GM21390 (cell line): ENCODE results near the gene NRG2.

Source experiments
- ATAC-seq: cut with Tn5 transposase; IDR thresholded peaks from one replicate; pipeline ENCODE4 v1.9.1; 2021; ENCODE audit not compliant: unreplicated experiment

NRG2 gene

GRCh38 chr5:139910901-139911300, 132.2 kb downstream of the NRG2 start:
- ATAC-seq: no peak

- ATAC-seq: no peak
These were observed 133.1 kb downstream of the NRG2 start for GRCh38 chr5:139910036-139910435.

- ATAC-seq: no peak
These were observed 134.3 kb downstream of the NRG2 start for GRCh38 chr5:139908749-139909148.

- ATAC-seq: no peak
These were observed 136.4 kb downstream of the NRG2 start for GRCh38 chr5:139906661-139907060.

- ATAC-seq: no peak
These were observed 138.1 kb downstream of the NRG2 start for GRCh38 chr5:139904816-139905661.

GRCh38 chr5:139904566-139904815, 138.6 kb downstream of the NRG2 start:
- no peak for ATAC-seq

GRCh38 chr5:139903795-139904565, 139.1 kb downstream of the NRG2 start:
- ATAC-seq: peak; percentile 57

GRCh38 chr5:139903450-139903794, 139.7 kb downstream of the NRG2 start:
- ATAC-seq: no peak

- ATAC-seq: no peak
These were observed 141.1 kb downstream of the NRG2 start for GRCh38 chr5:139901986-139902385.

- ATAC-seq: no peak
These were observed 141.9 kb downstream of the NRG2 start for GRCh38 chr5:139901251-139901575.

- ATAC-seq: no peak
These were observed 142.4 kb downstream of the NRG2 start for GRCh38 chr5:139900546-139901250.

- ATAC-seq: no peak
These were observed 144.1 kb downstream of the NRG2 start for GRCh38 chr5:139898981-139899380.

- no peak for ATAC-seq
These were observed 145.1 kb downstream of the NRG2 start for GRCh38 chr5:139897982-139898381.

GRCh38 chr5:139897342-139897741, 145.8 kb downstream of the NRG2 start:
- no peak for ATAC-seq

GRCh38 chr5:139896718-139897117, 146.4 kb downstream of the NRG2 start:
- no peak for ATAC-seq

- ATAC-seq: no peak
These were observed 147.5 kb downstream of the NRG2 start for GRCh38 chr5:139895647-139896046.

- ATAC-seq: no peak
These were observed 148.1 kb downstream of the NRG2 start for GRCh38 chr5:139895046-139895445.

GRCh38 chr5:139893873-139894272, 149.2 kb downstream of the NRG2 start:
- ATAC-seq: no peak

- ATAC-seq: no peak
These were observed 153.7 kb downstream of the NRG2 start for GRCh38 chr5:139889410-139889809.

- ATAC-seq: no peak
These were observed 154.7 kb downstream of the NRG2 start for GRCh38 chr5:139888370-139888769.

GRCh38 chr5:139886213-139886612, 156.9 kb downstream of the NRG2 start:
- no peak for ATAC-seq

- ATAC-seq: no peak
These were observed 157.3 kb downstream of the NRG2 start for GRCh38 chr5:139885857-139886208.
